ENCODE results near the gene E2F8.

E2F8 gene

DNA sequence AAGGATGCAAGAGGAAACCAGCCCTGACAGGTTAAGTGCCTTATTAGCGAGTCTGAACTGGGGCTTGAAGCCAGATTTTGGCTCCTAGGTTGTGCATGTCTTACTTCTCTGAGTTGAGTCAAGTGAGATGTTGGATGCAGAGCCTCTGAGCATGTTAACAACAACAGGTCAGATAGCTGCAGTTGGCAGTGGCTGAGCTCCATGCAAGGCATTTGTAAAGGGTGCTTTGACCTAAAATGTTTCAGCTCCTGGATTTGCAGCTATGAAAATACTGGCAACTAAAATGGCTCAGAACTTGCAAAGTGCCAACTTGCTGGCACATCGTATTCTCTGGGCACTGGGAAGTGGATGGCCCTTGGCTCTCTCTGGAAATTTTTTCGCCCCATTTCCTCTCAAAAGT, 22.5 kb downstream of the E2F8 start:
- no peak for FAIRE-seq

DNA sequence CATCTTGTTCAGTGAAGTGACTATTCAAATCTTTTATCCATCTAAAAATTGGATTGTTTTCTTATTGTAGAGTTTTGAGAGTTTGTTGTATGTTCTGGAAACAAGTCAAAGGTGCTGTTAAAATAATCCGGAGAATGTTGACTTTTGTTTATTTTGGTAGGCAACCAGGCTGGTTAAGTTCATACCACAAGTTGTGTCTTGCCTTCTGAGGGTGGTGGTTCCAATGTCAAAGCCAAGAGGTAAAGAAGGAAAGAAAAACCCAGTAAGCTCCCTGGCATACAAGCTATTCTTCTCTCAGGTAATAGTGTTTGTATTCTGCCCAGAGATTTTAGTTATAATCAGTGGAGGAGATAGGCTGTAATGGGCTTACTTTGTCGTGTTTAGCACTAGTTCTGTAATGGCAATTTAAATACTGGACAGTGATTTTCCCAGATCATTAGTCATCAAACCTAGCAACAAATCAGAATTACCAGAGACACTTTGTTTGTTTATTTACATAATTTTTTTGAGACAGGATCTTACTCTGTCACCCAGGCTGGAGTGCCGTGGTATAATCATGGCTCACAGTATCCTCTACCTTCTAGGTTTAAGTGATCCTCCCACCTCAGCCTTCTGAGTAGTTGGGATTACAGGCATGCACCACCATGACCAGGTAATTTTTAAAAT, 23.9 kb downstream of the E2F8 start:
- no peak for FAIRE-seq

DNA sequence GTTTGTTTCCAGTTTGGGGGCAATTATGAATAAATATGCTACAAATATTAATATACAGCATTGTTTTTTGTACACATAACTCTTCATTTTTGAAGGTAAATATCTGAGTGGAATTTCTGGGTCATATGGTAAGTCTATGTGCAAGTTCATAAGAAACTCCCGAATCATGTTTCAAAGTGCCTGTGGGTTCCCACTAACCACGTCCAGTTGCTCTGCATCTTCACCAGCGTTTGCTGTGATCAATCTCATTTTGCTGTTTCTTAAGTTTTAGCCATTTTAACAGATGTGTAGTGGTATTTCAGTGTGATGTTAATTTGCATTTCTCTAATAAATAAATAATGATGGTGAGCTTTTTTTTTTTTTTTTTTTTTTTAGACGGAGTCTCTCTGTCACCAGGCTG, 24.7 kb downstream of the E2F8 start:
- FAIRE-seq, result no peak

DNA sequence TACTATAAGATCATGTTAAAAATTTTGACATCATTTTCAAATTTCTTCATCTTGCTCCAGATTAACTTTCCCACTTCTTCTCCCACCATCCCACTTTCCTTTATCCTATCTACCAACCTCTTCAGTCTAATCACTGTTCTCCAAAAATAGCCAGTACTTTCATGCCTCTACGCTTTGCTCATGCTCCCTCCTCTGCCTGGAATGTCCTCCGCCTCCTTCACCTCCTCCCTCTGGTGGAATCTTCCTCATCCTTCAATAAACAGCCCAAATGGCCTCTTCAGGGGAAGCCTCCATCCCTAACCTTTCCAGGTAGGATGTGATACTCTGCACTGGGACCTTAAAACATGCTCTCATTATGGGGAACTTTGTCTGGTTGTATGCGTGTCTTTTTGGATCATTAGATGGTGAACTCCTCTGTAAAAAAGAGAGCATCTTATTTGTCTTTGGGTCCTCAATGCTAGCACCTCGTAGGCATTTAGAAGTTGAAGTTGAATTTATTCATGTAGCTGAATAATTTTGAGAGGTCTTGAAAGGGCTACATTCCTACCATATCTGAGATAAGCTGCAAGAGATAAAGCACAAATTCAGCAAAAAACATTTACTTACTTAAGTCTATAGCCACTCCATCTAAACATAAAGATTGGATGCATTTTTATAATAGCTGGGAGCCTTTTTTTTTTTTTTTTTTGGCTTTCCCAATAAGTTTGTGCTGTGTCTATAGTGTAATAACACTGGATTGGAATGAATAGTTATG, 31.0 kb downstream of the E2F8 start:
- no peak for FAIRE-seq

DNA sequence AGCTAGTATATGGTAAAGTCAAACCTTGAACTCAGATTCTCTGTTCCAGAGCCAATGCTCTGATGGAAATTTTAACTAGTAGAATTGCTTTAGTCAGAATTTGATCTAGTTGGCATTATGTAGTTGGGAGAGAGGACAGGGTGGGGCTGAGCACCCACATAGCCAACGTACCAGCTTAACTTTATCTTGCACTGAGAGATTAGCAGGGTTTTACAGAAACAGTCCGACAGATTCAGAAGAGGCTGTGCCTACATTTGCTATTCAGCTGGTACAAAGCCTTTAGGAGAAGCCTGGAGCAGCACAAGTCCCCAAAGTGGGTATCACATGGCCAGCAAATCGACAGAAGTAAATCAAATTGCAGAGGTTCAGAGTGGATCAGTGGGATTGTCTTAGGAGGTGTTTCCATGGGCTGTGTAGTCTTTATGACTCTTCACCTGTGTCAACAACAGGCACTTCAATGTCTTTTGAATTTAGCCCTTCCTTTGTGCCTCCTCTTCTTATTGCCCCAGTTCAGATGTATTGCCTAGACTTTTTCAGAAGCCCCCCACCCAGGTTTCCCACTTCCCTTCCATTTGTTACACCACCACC, 31.7 kb downstream of the E2F8 start:
- no peak for FAIRE-seq

DNA sequence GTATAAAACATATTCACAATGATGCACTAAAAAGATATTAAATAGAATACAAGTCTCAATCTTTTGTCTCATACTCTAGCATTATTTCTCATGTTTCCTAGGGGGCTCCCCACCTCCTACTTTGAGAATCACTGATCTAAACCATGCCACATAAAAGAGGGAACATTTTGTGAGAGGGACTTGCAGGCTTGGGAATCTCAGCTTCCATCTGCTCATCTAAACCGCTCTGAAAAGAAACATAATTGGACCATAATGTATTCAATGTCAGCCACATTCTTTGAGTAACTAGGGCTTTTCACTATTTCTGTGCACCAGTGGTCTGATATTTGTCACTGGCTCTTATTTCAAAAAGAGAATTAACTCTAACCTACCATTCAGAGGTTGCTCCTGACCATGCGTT, 32.6 kb downstream of the E2F8 start:
- no peak for FAIRE-seq

DNA sequence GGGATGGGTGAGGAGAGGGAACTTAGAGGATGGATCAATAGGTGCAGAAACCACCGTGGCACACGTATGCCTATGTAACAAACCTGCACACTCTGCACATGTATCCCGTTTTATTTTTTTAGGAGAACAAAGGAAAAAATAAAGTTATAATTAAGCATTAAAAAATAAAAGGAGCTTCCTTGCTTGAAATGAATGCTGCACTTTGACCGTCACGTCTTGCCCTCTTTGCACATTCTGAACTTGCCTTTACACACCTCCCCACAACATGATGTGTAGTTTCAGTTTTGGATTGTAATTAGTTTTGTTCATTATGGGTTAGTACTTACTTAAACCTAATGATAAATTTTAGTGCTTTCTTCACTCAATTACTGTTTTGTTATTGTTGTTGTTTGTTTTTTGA, 35.9 kb downstream of the E2F8 start:
- FAIRE-seq, result no peak

DNA sequence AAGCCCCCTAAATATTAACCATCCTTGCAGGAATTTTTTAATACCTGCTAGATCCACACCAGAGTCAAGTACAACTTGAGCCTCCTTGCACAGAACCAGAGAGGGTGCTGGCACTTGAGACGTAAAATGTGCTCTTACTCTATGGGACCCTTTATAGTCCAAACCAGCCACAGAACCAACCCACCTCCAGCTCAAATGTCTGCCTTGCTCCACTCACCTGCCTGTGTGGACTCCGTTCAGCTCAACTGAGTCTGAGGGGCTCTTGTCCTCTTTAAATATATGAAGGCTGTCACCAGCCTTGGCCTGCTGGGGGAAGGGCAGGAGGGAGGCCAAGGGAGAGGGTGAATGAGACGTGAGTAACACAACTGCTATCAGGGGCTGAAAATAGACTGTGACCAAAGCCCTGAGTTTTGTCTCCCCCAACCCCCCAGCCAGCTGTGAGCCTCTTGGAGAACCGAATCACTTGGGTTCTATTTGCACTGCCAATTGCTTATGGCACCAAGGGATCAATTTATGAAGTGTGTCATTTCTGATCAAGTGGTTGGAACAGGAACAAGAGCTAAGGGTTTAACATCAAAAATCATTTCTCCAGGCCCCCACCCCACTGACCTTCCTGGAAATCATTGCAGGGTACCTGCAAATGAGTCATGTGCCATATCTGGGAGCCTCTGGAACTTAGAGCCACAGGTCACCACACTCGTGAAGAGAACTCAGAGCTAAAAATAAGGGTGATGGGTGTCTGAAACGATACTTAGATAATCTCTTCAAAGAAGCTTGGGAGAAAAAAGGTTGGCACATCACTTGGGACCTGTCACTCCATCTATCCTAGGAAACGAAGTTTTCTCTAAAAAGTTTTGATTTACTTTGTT, 38.8 kb downstream of the E2F8 start, which contains the start of gene CSRP3:
TSS of gene CSRP3 (minus strand) at position 247 of the 869 bp plus-strand sequence. CDS start 9,535 bp downstream, outside the sequence.
- no peak for FAIRE-seq

DNA sequence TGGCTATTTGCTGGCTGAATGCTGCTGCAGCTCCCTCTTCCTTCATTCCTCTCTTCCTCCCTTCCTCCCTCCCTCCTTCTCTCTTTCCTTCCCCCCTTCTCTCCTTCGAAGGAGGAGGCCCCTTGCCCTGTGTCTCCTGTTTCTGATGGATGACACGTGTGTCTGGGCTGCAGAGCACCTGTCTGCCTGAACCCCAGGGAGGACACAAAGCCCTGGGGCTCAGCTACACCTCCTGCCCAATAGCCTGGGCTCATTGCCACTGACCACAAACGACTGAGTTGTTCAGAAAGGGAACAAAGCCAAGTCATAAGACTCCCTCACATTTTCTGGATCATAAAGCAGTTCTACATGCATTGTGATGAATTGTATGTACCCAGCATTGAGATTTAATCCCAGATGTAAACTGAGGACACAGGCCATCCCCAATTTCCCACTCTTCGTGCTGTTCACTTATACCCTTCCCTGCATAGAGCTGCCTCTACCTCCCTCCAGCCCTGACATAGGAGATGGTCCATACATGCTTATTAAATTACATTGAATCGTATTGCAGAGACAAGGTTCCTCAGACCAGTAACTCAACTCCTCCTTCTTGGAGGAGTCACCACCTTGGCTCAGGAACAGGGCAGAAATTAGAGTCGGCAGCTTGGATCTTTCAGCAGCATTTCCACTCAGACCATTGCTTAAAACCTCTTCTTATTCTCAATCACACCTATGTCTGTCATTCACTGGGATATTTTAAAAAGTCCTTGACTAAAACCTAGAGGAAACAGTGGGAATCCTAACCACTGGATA, 40.1 kb downstream of the E2F8 start:
- no peak for FAIRE-seq

DNA sequence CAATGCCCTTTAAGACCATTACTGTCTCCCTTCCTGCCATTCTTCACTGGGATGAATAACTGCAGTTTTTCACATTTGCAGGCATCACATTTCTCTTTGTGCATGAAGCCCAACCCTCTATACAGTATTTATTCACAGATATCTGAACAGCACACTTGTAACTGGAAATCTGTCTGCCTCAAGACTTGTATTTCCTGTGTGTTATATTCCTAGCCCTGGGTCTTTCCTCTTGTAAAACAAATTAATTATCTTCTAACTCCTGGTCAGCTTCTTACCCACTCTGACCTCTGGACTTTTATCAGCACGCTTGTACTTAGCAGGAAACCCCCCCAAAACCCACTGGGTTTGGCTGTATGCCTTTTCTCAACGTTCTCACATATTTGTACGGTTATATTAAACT, 41.0 kb downstream of the E2F8 start:
- FAIRE-seq, result no peak

DNA sequence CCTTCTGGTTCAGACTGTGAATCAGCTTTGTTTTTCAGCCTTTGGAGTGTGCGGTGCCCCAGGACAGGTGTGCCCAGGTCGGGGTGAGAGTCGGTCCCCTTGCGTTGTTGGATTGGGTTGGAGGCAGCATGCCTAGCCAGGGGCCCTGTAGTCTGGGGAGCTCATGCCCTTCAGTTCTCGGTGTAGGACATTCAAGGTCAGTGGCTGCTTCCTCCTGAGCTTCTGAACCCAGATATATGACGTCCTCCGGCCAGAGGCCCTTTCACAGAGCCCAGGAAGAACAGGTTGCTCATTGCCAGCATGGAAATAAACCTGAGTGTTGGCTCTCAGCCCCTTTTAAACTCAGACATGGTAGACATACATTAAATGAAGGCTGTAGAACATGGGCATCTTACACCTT, 41.7 kb downstream of the E2F8 start:
- no peak for FAIRE-seq

DNA sequence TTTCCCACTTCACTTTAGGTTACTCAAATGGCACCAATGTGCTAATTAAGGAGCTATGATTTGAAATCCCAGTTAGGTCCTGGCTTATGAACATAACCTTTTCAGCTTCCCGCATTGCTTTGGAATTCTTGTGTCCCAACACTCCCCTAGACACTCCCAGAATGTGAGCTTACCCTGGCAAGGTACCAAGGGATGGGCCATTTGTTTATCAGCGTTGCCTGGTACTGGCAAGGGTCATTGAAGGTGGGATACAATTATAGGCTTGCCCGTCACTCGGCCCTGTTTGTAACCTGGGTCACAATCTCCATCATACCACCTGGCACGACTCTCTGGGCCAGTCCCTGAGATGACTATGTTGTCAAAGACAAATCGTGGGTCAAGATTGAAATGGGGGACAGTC, 44.3 kb downstream of the E2F8 start:
- FAIRE-seq, result no peak

DNA sequence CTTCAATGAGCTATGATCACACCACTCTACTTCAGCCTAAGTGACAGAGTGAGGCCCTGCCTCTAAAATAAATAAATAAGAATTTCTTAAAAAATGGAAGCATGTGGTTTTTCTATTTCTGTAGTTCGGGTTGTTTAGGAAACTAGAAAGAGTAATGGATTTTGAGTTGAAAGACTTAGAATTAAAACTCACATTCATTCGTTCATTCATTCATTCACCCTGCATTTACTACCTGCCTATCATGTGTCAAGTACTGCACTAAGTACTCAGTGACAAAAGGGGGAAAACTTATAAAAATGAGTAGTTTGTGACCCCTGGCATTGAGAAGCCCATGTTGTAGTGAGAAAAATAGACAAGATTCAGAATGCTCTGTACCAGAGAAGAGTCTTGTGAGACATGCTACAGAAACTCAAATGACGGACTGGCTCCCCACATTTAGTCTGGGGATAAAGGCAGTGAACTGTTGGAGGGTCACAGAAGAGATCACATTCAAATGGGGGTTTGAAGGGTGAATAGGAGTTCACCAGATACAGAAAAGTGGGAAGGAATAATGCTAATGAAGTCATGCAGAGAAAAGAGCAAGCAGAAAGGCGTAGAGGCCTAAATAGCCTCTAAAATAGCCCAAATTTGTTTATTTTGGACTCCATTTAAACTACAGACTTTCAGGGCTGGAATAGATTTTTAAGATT, 46.0 kb downstream of the E2F8 start:
- FAIRE-seq, result no peak

DNA sequence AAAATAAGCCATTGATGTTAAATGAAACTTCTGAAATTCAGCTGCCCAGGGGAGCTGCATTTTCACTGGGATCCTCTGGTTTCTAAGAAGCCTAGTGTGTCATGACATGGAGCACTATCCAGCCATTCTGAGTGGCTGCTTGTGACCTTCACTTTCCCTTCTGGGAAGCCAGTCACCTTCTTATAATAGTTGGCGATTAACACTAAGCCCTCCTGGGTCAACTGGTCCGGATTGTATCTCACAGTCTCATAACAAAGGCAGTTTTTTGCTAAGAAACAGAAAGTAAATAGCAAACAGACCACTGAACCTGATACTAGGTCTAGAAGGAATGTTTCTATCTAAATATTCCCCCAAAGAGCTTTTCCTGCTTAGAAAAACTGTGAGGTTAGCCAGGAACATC, 46.8 kb downstream of the E2F8 start:
- FAIRE-seq, result no peak

DNA sequence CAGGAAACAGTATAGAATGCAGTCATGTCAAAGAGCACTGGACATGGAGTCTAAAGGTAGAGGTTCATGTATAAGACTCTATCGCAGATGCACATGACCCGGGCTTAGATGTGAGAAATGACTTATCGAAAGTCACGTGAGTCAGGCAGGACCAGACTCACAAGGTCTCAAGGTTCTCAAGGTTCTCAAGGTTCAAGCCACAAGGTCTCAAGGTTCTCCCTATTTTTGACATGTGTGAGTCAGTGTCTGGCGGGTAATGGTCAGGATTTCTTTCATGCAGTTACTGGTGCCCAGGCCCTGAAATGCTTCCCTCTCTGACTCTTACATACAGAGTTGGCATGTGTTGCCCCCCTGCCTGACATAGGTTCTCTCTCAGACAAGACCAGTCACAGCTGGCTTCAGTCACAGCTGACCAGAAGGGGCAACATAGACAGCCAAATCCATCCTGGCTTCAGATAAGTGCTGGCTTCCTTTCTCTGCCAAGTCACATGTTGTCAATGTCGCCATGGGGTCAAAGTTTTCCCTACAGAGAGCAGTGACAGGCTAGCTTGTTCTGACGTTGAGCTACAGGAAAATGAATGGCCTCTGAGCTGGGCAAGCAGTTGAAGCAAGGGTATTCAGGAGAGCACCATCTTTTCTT, 49.1 kb downstream of the E2F8 start:
- FAIRE-seq, result no peak

DNA sequence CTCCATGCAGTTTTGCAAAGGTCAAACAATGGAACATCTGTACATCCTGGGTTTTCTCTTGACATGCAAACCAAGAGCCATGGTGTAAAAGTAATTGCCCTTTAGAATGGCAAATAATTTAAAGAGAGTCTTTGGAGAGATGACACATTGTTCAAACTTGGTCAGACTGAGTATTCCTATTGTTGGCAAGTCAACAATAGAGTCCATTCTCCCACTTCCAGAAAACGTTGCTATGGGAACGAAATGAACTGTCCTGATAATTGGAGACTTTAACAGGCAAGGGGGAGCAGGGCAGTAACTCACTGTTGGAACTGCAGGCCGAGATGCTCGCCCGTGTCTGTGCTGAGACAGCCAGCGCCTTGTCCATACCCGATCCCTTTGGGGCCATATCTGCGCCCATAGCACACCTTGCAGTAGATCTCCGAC, 52.9 kb downstream of the E2F8 start:
- FAIRE-seq, result no peak

DNA sequence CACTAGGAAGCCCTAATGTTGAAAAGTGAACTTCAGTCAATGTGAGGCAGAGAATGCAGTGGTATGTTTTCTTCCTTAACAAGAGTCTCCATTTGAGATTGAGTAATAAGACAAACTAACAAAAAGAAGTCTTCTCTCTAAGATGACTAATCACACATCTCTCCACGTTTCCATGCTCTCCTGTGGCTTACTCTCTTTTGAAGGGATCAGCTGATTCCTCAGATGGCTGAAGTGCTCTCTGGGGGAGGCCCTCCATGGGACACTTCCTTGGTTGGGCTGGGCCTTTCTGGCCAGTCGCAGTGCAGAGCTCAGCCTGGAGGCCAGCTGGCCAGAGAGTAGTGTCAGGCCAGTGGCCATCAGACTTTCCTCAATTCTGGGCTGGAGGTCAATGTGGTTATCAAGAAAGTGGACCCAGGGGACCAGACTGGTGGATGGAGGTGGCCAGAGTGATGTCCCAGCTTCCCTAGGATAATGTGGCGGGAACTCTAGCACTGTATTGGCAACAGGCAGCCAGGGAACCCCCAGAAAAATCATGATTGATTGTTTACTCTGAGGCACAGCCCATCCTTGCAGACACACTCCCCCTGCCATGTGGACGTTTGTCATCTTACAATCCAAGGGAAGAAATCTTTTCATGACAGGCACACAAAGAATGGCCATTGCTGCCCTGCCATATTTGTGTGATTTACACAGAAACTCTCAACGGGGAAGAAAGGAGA, 53.5 kb downstream of the E2F8 start:
- no peak for FAIRE-seq

DNA sequence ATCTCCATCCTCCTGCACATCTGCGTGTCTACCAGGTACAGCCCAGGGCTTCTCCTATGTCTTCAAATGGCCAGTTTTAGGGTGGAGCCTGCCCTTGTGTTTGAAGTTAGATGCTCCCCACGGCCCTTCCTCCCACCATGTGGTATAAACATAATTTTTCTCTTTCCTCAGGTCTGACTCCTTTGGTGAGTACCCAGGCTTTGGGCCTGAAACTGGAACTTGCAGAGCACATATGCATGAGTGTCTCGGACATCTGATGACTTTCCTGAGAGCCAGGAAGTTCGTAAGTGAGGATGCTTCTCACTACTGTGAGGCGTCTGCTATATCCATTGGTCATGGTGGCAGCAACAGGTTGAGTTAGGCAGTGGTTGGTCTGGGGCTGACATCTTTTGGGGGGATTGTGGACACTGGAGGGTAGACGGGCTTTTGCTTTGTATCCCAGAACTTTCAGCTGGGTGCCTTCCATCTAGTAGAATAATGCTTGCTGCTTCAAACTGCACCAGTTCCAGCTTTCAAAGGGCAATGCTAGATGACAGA, 55.2 kb downstream of the E2F8 start:
- no peak for FAIRE-seq

DNA sequence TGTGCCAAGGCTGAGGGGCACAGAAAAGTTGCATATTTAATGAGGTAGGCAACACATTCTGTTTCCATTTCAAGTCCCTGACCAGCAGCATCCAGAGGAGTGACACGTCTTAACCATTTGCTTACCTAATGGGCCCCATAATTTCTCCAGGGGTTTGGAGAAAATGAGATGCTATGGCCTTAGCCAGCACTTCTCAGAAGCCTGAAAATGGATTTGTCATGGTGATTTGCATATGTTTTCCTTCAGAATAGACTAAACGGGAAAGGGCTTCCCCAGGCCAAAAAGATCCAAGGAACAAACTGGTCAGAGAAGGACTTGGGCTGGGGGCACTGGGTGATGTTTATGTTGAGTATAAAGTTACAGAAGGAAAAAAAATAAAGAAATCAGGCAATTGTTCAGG, 55.7 kb downstream of the E2F8 start:
- no peak for FAIRE-seq

DNA sequence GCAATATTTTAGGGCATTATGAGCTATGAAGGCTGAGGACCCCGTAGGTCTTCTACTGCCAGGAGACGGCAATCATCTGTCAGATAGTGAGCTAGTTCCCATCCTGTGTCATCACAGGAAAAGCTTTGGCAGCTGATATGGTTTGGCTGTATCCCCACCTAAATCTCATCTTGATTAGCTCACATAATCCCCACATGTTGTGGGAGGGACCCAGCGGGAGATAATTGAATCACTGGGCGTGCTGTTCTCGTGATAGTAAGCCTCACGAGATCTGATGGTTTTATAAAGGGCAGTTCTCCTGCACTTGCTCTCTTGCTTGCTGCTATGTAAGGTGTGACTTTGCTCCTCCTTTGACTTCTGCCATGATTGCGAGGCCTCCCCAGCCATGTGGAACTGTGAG, 57.1 kb downstream of the E2F8 start:
- FAIRE-seq, result no peak

Measured in G401.6 (cell line).